ENCODE results near the gene C4BPB.

C4BPB gene

DNA sequence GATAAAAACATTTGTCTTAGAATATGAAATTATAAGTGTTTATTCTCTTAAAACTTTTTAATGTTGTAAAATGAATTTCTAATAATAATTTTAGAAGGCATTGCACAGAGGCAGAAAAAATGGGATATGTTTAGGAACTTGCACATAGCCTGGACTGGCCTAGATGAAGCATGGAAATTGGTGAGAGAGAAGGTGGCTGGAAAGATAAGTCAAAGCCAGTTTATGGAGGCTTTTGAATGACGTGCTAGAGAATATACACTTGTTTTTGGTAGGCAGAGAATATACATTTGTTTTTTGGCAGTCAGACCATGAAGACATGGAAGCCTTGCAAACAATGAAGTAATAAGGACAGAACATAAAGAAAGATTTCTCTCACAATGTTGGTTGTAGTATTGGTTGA is 13.1 kb downstream of the C4BPB start:
- H3K4me3 ChIP-seq (ENCODE audit: insufficient read depth, low read depth, low read length, poor library complexity, severe bottlenecking) = no peak overlapping the region
- no peaks in the 10 kb centered on the region for H3K4me1 ChIP-seq (ENCODE audit: control insufficient read depth, insufficient read depth, low read length, poor library complexity, severe bottlenecking)
- H3K9me3 ChIP-seq (ENCODE audit: control insufficient read depth, low read length) = no peaks in the 10 kb centered on the region
- no peak for DNase-seq
- H3K27ac ChIP-seq (ENCODE audit: insufficient read depth, low read length, poor library complexity, severe bottlenecking) = no peak overlapping the region
- H3K27me3 ChIP-seq (replicated peaks; ENCODE audit: control insufficient read depth, insufficient read depth, low read length, poor library complexity, severe bottlenecking) = no peaks in the 10 kb centered on the region
- no peaks in the 10 kb centered on the region for H3K36me3 ChIP-seq (ENCODE audit: control insufficient read depth, insufficient read depth, low read length)

DNA sequence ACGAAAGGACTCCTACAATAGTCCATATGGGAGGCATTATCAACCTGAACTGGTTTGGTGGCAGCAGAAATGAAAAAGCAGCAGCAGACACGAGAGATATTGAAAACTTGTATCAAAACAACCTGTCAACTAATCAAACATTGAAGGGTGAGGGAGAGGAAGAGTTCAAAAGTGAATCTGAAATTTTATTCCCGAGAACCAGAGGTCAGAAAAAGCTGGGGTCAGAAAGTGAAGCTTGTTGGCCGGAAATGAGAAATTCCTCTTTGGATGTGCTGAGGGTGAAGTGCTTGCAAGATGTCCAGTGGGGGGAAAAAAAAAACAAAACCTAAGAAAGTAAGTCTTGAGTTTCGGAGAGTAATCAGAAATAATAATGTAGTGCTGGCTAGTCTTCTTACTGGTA is 13.5 kb downstream of the C4BPB start:
- Histone ChIP-seq H3K9me3 (ENCODE audit: control insufficient read depth, low read length) (no peaks in the 10 kb centered on the region), H3K27me3 (replicated peaks; ENCODE audit: control insufficient read depth, insufficient read depth, low read length, poor library complexity, severe bottlenecking) (no peaks in the 10 kb centered on the region), H3K4me1 (ENCODE audit: control insufficient read depth, insufficient read depth, low read length, poor library complexity, severe bottlenecking) (no peaks in the 10 kb centered on the region), H3K27ac (ENCODE audit: insufficient read depth, low read length, poor library complexity, severe bottlenecking) (no peak overlapping the region), H3K4me3 (ENCODE audit: insufficient read depth, low read depth, low read length, poor library complexity, severe bottlenecking) (no peak overlapping the region), H3K36me3 (ENCODE audit: control insufficient read depth, insufficient read depth, low read length) (no peaks in the 10 kb centered on the region)
- DNase-seq = no peak

DNA sequence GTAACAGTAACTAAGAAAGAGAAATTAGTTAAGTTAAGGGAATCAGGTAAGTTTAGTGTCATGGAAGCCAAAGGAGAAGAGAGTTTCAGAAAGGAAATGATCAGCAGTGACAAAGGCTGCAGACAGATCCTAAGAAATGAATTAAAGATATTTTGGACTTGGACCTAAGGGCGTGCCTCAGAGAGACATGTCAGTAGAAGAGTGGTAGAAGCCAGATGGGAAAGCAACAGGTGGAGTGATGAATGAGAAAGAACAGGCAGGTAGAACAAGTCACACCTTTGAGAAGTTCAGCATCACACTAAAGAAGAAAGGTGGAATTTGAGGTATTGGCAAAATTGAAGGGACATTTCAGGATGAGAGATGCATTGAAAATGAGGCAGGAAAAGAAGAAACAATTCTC is 14.0 kb downstream of the C4BPB start:
- no peaks in the 10 kb centered on the region for H3K9me3 ChIP-seq (ENCODE audit: control insufficient read depth, low read length)
- no peak overlapping the region for H3K27ac ChIP-seq (ENCODE audit: insufficient read depth, low read length, poor library complexity, severe bottlenecking)
- H3K36me3 ChIP-seq (ENCODE audit: control insufficient read depth, insufficient read depth, low read length) = no peaks in the 10 kb centered on the region
- DNase-seq = no peak
- H3K4me1 ChIP-seq (ENCODE audit: control insufficient read depth, insufficient read depth, low read length, poor library complexity, severe bottlenecking) = no peaks in the 10 kb centered on the region
- H3K4me3 ChIP-seq (ENCODE audit: insufficient read depth, low read depth, low read length, poor library complexity, severe bottlenecking) = no peak overlapping the region
- H3K27me3 ChIP-seq (replicated peaks; ENCODE audit: control insufficient read depth, insufficient read depth, low read length, poor library complexity, severe bottlenecking) = no peaks in the 10 kb centered on the region

DNA sequence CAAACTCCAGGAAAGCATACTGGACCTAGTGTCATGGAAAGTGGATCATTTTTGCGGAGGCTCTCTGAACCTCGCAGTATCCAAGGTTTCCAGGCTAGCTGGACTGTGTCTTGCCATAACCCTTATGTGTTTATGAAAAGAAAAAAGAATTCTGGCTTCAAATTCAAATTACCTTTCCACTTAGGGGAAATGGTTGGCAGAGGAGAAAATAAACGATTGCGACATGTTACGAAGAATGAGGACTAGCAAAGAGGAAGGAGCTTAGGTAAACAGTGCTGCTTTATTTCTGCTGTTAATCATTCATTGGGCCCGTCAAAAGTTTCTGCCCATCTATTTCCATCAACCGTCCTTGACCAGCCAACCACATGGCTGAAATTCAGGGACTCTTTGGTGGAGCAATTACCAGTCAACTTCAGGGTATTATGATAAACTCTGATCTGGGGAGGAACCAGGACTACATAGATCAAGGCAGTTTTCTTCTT is 15.3 kb downstream of the C4BPB start, which contains the start of gene C4BPA:
Gene C4BPA, plus strand, starts transcription at position 342 of the 482 bp plus-strand sequence. CDS start 8,793 bp downstream, outside the sequence.
- DNase-seq = no peak
- no peaks in the 10 kb centered on the region for H3K36me3 ChIP-seq (ENCODE audit: control insufficient read depth, insufficient read depth, low read length)
- no peak within 1 kb of the TSS for H3K27ac ChIP-seq (ENCODE audit: insufficient read depth, low read length, poor library complexity, severe bottlenecking)
- H3K4me1 ChIP-seq (ENCODE audit: control insufficient read depth, insufficient read depth, low read length, poor library complexity, severe bottlenecking) = no peaks in the 10 kb centered on the region
- no peak within 1 kb of the TSS for H3K4me3 ChIP-seq (ENCODE audit: insufficient read depth, low read depth, low read length, poor library complexity, severe bottlenecking)
- H3K9me3 ChIP-seq (ENCODE audit: control insufficient read depth, low read length) = no peaks in the 10 kb centered on the region
- H3K27me3 ChIP-seq (replicated peaks; ENCODE audit: control insufficient read depth, insufficient read depth, low read length, poor library complexity, severe bottlenecking) = no peaks in the 10 kb centered on the region

DNA sequence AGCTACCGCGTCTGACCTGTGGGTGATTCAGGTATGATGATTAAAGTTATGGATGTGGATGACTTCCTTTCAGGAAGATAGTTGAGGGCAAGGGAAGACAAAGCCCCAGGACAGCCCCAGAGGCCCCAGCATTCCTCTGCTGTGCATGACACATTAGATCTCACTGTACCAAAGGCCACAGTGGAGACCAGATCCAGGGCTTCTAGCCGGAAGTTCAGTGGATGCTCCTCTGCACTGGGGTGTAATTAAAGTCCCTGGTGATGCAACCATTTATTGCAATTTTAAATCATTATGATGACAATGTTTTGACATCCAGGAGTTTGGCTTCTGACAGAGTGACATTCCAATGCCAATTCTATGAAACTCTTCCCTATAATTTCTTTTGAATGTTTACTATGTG is 20.3 kb downstream of the C4BPB start:
- Histone ChIP-seq H3K27ac (ENCODE audit: insufficient read depth, low read length, poor library complexity, severe bottlenecking) (no peak overlapping the region), H3K36me3 (ENCODE audit: control insufficient read depth, insufficient read depth, low read length) (no peaks in the 10 kb centered on the region), H3K4me1 (ENCODE audit: control insufficient read depth, insufficient read depth, low read length, poor library complexity, severe bottlenecking) (no peaks in the 10 kb centered on the region), H3K27me3 (replicated peaks; ENCODE audit: control insufficient read depth, insufficient read depth, low read length, poor library complexity, severe bottlenecking) (no peaks in the 10 kb centered on the region), H3K9me3 (ENCODE audit: control insufficient read depth, low read length) (no peaks in the 10 kb centered on the region), H3K4me3 (ENCODE audit: insufficient read depth, low read depth, low read length, poor library complexity, severe bottlenecking) (no peak overlapping the region)
- DNase-seq = no peak

DNA sequence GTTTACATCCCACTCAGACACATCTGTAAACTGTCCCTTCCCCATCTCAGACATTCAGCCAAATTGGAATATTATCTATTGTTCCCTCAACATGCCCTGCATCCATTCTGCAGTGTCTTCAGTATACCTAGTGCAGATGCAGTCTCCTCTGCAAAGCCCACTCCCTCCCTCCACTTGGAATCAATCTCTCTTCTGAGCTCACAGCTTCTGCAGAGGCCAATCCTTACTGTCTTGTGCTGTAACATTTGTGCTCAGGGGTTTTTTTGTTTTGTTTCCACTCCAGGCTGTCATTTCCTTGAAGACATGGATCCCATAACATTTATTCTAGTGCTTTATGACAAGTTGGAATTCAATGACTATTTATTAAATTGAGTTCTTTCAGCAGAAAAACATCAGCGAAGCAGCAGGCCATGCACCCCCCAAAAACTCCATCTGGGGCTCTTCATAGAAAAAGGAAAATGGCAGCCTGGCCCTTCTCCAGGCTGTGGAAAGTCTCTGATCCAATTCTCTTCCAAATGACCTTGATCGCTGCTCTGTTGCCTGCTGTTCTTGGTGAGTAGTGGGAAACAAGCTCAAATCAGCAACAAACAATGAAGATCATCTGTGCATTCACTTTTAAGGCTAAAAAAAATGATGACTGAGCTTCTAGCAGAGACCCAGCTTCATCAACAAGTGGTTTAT is 24.1 kb downstream of the C4BPB start:
- no peak overlapping the region for H3K27ac ChIP-seq (ENCODE audit: insufficient read depth, low read length, poor library complexity, severe bottlenecking)
- H3K36me3 ChIP-seq (ENCODE audit: control insufficient read depth, insufficient read depth, low read length) = no peaks in the 10 kb centered on the region
- H3K4me3 ChIP-seq (ENCODE audit: insufficient read depth, low read depth, low read length, poor library complexity, severe bottlenecking) = no peak overlapping the region
- no peaks in the 10 kb centered on the region for H3K9me3 ChIP-seq (ENCODE audit: control insufficient read depth, low read length)
- no peaks in the 10 kb centered on the region for H3K27me3 ChIP-seq (replicated peaks; ENCODE audit: control insufficient read depth, insufficient read depth, low read length, poor library complexity, severe bottlenecking)
- no peaks in the 10 kb centered on the region for H3K4me1 ChIP-seq (ENCODE audit: control insufficient read depth, insufficient read depth, low read length, poor library complexity, severe bottlenecking)
- DNase-seq = no peak

DNA sequence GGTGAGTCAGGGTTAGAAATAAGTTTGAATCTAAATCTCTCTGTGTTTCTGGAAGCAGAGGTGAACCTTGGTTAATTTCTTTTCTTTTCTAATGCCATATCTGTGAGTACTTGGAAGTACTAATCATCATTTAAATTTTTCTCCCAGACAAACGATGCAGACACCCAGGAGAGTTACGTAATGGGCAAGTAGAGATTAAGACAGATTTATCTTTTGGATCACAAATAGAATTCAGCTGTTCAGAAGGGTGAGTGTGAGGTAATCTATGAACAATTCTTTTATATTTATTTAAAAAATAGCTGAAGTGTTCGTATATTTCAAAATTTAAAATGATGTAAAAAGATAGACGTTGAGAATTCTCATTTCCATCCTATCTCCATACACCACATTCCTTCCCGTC is 26.6 kb downstream of the C4BPB start:
- Histone ChIP-seq H3K27ac (ENCODE audit: insufficient read depth, low read length, poor library complexity, severe bottlenecking) (no peak overlapping the region), H3K36me3 (ENCODE audit: control insufficient read depth, insufficient read depth, low read length) (no peaks in the 10 kb centered on the region), H3K4me1 (ENCODE audit: control insufficient read depth, insufficient read depth, low read length, poor library complexity, severe bottlenecking) (no peaks in the 10 kb centered on the region), H3K9me3 (ENCODE audit: control insufficient read depth, low read length) (no peaks in the 10 kb centered on the region), H3K27me3 (replicated peaks; ENCODE audit: control insufficient read depth, insufficient read depth, low read length, poor library complexity, severe bottlenecking) (no peaks in the 10 kb centered on the region), H3K4me3 (ENCODE audit: insufficient read depth, low read depth, low read length, poor library complexity, severe bottlenecking) (no peak overlapping the region)
- no peak for DNase-seq

DNA sequence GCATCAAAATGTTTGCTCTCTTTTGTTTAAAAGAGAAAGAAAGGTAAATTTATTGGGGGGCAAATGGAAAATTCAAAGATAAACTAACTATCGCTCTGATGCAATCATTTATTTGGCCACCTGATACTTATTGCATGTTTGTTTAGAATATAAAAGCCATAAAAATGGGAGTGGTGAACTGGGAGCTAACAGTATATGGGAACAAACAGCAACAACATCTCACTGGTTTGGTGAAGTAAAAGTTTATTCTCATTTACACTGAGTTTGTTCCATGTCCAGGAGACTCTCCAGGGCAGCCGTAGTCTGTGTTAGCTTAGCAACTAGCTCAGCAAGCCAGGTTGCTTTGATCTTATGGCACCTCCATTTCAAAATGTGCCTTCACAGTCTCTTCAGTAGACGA is 35.7 kb downstream of the C4BPB start:
- no peak for DNase-seq
- Histone ChIP-seq H3K36me3 (ENCODE audit: control insufficient read depth, insufficient read depth, low read length) (no peaks in the 10 kb centered on the region), H3K27ac (ENCODE audit: insufficient read depth, low read length, poor library complexity, severe bottlenecking) (no peak overlapping the region), H3K4me1 (ENCODE audit: control insufficient read depth, insufficient read depth, low read length, poor library complexity, severe bottlenecking) (no peaks in the 10 kb centered on the region), H3K27me3 (replicated peaks; ENCODE audit: control insufficient read depth, insufficient read depth, low read length, poor library complexity, severe bottlenecking) (no peaks in the 10 kb centered on the region), H3K4me3 (ENCODE audit: insufficient read depth, low read depth, low read length, poor library complexity, severe bottlenecking) (no peak overlapping the region), H3K9me3 (ENCODE audit: control insufficient read depth, low read length) (peaks cover 3% of the 10 kb centered on the region)

DNA sequence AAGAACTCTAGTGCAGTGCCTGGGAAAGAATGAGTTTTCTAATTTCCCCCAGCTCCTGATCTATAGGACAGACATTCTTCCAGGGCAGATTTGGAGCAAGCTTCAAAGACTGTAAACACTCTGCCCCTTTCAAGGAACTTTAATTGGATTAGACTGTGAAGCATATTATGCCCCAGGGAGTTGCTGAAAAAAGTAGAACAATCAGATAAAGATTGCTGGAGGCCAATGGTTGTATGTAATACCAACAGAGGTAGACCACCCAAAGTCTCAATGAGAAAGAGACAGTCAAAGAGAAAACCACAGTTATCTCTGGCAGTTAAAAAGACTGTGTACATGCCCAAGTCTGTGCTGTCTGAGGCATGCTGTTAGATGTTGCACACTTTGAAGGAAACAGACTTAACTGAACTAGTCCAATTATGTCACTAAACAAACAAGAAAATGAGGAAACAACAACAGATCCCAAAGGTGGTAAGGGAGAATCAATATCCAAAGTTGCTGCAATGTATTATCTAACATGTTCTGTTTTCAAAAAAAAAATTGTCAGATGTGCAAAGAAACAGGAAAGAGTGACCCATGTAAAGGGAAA is 39.8 kb downstream of the C4BPB start:
- Histone ChIP-seq H3K4me1 (ENCODE audit: control insufficient read depth, insufficient read depth, low read length, poor library complexity, severe bottlenecking) (no peaks in the 10 kb centered on the region), H3K4me3 (ENCODE audit: insufficient read depth, low read depth, low read length, poor library complexity, severe bottlenecking) (no peak overlapping the region), H3K36me3 (ENCODE audit: control insufficient read depth, insufficient read depth, low read length) (no peaks in the 10 kb centered on the region), H3K27ac (ENCODE audit: insufficient read depth, low read length, poor library complexity, severe bottlenecking) (no peak overlapping the region), H3K27me3 (replicated peaks; ENCODE audit: control insufficient read depth, insufficient read depth, low read length, poor library complexity, severe bottlenecking) (no peaks in the 10 kb centered on the region), H3K9me3 (ENCODE audit: control insufficient read depth, low read length) (peaks cover 11% of the 10 kb centered on the region)
- DNase-seq = no peak

DNA sequence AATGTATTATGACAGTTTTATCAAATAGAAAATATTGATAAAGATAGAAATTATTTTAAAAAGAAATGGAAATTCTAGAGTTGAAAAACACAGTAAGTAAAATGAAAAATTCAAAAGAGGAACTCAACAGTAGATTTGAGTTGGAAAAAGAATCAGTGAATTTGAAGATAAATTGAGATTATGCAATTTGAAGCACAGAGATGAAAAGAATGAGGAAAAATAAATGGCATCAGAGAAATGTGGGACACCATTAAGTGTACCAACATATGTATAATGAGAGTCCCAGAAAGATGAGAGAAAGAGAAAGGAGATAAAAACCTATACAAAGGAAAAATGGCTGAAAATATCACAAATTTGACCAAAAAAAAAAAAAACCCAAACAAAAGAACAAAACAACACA is 40.4 kb downstream of the C4BPB start:
- H3K4me1 ChIP-seq (ENCODE audit: control insufficient read depth, insufficient read depth, low read length, poor library complexity, severe bottlenecking) = no peaks in the 10 kb centered on the region
- no peaks in the 10 kb centered on the region for H3K27me3 ChIP-seq (replicated peaks; ENCODE audit: control insufficient read depth, insufficient read depth, low read length, poor library complexity, severe bottlenecking)
- H3K36me3 ChIP-seq (ENCODE audit: control insufficient read depth, insufficient read depth, low read length) = no peaks in the 10 kb centered on the region
- H3K27ac ChIP-seq (ENCODE audit: insufficient read depth, low read length, poor library complexity, severe bottlenecking) = no peak overlapping the region
- H3K9me3 ChIP-seq (ENCODE audit: control insufficient read depth, low read length) = peaks cover 11% of the 10 kb centered on the region
- H3K4me3 ChIP-seq (ENCODE audit: insufficient read depth, low read depth, low read length, poor library complexity, severe bottlenecking) = no peak overlapping the region
- no peak for DNase-seq
